ENCODE data around the gene PCSK9.
"Not testable (repeated sequence)": the region's sequence is repeated elsewhere in the genome, so short reads cannot be mapped to it uniquely, and the experiment has no call there.

The PCSK9 gene

DNA sequence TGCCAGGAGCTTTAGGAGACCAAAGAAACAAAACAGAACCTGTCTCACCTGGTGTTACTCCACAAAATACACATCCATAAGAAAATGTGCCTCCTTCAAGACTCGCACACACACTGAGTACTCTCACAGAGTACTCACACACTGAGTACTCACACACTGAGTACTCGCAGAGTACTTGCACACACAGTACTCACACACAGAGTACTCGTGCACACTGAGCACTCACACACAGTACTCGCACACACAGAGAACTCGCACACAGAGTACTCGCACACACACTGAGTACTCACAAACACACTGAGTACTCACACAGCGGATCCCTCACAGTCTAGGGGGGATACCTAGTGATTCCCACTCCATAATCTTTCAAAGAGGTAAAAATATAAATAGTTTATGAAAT, 40.3 kb downstream of the PCSK9 start:
- DNase-seq (ENCODE audit: low read depth in 2 of 2) = no peak

DNA sequence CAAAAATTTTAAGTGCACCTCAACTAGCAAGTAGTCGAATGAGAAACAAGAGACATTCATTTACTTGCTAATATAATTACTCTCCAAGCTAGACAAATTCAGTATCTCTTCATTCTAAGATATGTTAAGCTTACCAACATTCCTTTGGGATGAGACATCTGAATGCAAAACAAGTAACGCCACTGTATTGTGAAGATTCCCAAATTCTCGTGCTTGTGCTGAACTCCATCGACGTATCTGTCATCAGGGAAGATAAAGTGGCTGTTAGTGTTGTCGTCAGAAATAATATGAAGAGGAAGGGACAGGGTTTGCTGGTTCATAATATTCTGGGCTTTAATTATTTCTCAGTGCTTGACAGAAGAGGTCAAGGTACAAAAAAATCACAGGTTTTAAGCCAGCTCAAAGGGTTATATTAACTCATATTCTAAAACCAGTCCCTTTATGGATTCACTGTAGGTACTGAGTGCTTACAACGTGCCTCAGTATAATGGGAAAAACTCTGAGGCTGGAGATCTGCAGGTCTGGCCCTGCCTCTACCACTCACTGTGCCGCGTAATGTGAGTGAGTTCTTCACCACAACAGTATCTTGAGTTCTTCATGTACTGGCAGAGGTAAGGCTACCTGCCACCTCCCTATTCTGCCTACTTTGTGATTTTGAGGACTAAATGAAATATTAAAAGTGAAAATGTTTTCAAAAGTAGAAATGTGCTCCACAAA, 42.0 kb downstream of the PCSK9 start:
- no peak for DNase-seq (ENCODE audit: low read depth in 2 of 2)

DNA sequence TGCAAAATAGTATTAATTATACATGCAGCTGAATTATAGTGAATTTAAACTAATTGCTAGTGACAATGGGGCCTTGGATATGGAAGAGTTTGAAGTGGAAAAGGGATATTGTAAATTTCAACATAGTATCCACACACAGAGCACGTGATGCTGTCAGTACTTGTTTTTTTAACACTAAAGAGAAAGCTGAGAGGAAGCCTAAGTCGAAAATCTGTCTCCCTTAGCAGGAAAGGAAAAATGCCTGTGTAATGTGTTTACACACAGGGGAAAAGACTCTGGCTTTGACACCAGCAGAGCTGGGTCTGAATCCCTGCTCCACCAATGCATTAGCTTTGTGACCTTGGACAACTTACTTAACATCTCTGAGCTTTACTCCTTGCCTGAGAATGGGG, 42.6 kb downstream of the PCSK9 start:
- DNase-seq (ENCODE audit: low read depth in 2 of 2) = no peak

DNA sequence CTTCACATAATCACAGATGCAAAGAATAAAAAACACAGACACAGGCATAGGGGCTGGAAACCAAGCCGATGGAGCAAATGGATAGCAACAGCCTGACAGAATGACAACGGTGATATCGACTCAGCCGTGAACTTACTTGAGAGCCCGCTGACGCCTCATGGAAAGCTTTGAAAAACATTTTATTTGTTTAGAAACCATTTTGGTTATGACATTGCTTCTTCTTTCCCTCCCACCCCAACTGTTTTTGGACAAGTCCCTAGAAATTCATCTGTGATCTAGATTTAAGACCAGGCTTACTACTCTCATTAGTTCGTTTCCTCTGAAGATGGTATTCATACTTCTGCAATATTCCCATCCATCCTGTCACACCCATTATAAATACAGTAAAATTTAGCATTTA, 44.9 kb downstream of the PCSK9 start:
- no peak for DNase-seq (ENCODE audit: low read depth in 2 of 2)

DNA sequence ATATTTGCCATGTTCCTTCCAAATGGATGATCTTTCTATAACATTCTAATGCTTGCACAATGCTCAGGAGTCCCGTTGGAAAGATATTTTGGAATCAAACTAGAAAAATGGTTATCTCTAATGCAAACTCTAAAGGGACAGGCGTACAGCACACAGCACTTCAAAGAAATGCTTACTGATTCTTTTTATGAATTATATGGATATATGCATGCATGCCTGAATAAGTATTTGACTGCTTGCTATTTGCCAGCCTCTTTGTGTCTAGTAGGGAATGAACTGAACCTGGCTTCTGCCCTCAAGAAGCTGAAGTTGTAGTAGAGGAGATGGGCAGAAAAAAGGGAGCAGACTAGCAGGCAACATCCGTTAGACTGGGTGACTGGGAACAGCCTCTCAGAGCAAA, 48.1 kb downstream of the PCSK9 start:
- DNase-seq (ENCODE audit: low read depth in 2 of 2) = no peak

DNA sequence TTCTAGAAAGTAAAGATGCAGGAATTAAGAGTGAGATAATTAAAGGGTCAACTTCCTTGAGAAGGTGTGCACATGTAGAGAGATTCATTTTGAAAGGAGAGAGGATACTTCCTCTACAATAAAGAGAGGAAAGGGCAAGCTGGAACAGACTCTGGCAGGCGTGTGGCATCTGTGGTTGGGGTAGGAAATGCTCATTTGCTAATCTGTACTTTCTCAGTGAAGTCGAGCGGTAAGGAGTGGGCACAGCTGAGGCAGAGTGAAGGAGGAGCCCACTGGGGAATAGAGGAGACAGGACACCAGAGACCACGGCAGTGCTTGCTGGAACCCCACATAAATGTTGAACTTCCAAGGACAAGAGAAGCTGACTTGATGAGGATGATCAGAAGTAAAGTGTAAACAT, 49.1 kb downstream of the PCSK9 start:
- DNase-seq (ENCODE audit: low read depth in 2 of 2) = no peak

DNA sequence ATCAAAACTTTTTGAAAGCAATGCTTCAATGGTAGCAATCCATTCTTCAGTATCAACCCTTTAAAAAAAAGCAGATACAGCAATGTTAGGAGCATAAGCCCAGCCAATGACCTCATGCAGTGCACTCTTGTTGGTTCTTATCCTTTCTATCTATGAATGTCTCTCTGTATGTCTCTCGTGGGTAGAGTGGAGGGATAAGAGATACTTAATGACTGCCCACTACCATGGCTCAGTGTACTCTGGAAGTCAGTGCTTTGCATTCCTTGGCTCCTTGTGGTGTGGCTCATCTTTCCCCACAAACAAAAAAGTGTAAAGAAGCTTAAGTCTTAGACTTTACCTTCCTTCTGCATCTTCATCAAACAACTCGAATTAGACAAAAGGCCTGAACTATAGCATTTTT, 50.3 kb downstream of the PCSK9 start:
- no peak for DNase-seq (ENCODE audit: low read depth in 2 of 2)

DNA sequence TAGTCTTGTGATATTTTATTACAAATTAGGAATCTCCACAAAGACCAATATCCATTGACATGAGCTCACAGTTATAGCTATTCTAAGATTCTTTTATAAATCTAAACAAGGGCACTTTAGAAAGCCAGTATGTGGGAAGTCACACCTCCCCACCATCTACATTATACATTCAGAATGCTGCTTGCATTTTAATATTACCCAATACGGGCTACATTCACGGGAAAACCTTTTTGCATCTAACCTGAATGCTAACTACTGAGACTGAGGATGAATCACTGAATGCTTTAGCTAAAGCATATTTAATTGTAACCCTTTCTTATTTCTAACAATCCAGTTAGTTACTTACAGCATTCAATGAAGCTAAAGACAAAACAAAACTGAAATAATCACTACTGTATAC, 53.1 kb downstream of the PCSK9 start:
- DNase-seq (ENCODE audit: low read depth in 2 of 2) = no peak

DNA sequence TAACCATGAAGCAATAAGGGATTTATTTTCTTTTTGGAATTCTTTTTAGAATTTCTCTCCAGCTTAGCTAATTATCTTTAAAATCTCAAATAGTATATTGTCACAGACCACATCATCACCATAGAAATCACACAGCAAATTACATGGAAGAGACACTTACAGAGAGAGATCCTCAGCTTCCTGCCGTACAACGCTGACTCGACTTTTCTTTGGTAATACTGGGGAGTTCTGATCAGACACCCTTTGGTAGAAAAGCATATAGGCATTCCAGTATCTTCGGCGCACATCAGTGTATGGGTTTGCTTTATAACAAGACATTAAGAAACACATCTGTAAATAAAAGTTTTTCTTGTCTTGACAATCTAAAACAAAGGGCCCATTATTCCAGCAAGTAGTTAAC, 55.7 kb downstream of the PCSK9 start:
- no peak for DNase-seq (ENCODE audit: low read depth in 2 of 2)

DNA sequence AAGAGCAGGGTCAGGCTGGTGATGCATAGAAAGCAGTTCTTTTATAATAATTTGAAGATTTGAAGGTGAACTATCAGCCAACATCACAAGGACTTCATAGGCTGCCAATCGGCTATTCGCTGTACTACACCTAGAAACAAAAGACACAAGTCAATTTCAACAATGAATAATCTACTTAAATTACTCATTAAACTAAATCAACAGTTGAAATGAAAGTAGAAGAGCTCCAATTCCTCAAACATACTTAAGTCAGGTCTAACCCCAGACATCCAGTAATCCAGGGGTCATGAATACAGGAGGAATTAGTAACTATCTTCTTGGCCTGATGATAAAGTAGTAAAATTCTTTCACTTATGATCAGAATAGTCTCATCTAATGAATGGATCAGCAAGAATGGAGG, 64.5 kb downstream of the PCSK9 start:
- DNase-seq (ENCODE audit: low read depth in 2 of 2) = no peak

DNA sequence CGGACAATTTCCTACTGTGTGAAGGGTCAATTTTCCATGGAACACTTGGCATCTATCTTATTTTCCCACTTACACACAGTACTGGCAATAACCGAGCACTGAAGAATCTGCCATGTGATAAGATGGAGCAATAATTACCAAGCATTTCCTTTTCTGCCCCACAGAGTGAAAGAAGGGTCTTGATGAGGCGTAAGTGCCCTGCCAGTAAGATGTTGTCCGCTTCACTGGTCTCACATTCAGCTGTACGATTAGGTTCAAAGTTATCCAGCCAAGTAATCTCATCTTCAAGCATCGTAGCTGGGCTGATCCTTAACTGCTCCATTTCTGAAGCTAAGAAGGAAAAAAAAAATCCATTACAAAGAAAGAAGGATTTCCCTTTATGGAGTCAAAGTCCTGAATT, 67.8 kb downstream of the PCSK9 start:
- no peak for DNase-seq (ENCODE audit: low read depth in 2 of 2)

DNA sequence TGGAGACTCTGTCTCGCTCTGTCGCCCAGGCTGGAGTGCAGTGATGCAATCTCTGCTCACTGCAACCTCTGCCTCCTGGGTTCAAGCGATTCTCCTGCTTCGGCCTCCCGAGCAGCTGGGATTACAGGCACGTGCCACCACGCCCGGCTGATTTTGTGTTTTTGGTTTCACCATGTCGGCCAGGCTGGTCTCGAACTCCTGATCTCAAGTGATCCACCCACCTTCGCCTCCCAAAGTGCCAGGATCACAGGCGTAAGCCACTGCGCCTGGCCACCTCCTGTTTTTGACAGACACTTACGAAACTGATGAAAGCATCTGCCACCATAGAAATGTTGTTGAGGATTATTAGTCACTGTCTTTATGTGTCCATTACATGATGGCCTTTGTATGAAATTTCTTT, 69.7 kb downstream of the PCSK9 start:
- not testable (repeated sequence) for DNase-seq (ENCODE audit: low read depth in 2 of 2)

Measured in stimulated activated CD4-positive, alpha-beta T cell treated with anti-CD3 and anti-CD28 coated beads, Interleukin-4, amount 100 ng/mL, for 48 hours (primary cell).